HepG2 (cell line): ENCODE measurements around the gene TPH1. TPM values are rescaled to one million over a fixed set of nuclear protein-coding genes. Genes with fewer than 3 reads are reported as not detected.
A peak's percentile ranks its signal among the peaks of the same experiment; 100 is the strongest.

Experiments used
- ATF2 ChIP-seq: sonication (generic); formaldehyde crosslinking; IDR thresholded peaks from 2 replicates; pipeline ENCODE4 v1.4.0; 2020; ENCODE audit warnings: missing genetic modification reagents
- RCOR2 ChIP-seq: IDR thresholded peaks from 2 replicates; pipeline ENCODE4 v1.6.1; 2016; ENCODE audit warnings: missing biosample characterization, missing genetic modification reagents
- RFXANK ChIP-seq: IDR thresholded peaks from 2 replicates; pipeline ENCODE4 v1.6.1; 2016
- ZBTB21 ChIP-seq: sonication (generic); formaldehyde crosslinking; IDR thresholded peaks from 2 replicates; pipeline ENCODE4 v1.4.0; 2020; ENCODE audit warnings: missing genetic modification reagents
- ZNF18 ChIP-seq: sonication (generic); formaldehyde crosslinking; IDR thresholded peaks from 2 replicates; pipeline ENCODE4 v1.8.0; 2022; ENCODE audit warnings: mild to moderate bottlenecking, missing genetic modification reagents; ENCODE audit not compliant: insufficient replicate concordance
- ZNF430 ChIP-seq: sonication (generic); formaldehyde crosslinking; IDR thresholded peaks from 2 replicates; pipeline ENCODE4 v1.9.0; 2021; ENCODE audit warnings: mild to moderate bottlenecking, missing genetic modification reagents
- ZNF496 ChIP-seq: sonication (generic); formaldehyde crosslinking; IDR thresholded peaks from 2 replicates; pipeline ENCODE4 v1.8.1; 2023; ENCODE audit warnings: mild to moderate bottlenecking, moderate library complexity, missing genetic modification reagents; ENCODE audit not compliant: insufficient replicate concordance
- ZNF512B ChIP-seq: sonication (generic); formaldehyde crosslinking; IDR thresholded peaks from 2 replicates; pipeline ENCODE4 v1.5.1; 2020; ENCODE audit warnings: missing genetic modification reagents, mild to moderate bottlenecking, borderline replicate concordance
- ZNF574 ChIP-seq: sonication (generic); formaldehyde crosslinking; IDR thresholded peaks from 2 replicates; pipeline ENCODE4 v1.4.0; 2020; ENCODE audit warnings: missing genetic modification reagents
- ZNF775 ChIP-seq: sonication (generic); formaldehyde crosslinking; IDR thresholded peaks from 2 replicates; pipeline ENCODE4 v1.4.0; 2020; ENCODE audit warnings: missing genetic modification reagents, mild to moderate bottlenecking, moderate library complexity, borderline replicate concordance
- ZSCAN25 ChIP-seq: sonication (generic); formaldehyde crosslinking; IDR thresholded peaks from 2 replicates; pipeline ENCODE4 v1.8.0; 2022; ENCODE audit warnings: mild to moderate bottlenecking, missing genetic modification reagents
- ZSCAN5A ChIP-seq: sonication (generic); formaldehyde crosslinking; IDR thresholded peaks from 2 replicates; pipeline ENCODE4 v1.8.0; 2022; ENCODE audit warnings: mild to moderate bottlenecking, missing genetic modification reagents, borderline replicate concordance
- polyA plus RNA-seq, 8 experiments: library from polyadenylated mRNA; depleted of rRNA in 3 of 8; stranded (reverse) in 7 of 8; unstranded in 1 of 8; fragments of >200 nt; fragmentation: Illumina TruSeq in 4 of 8; extraction: Trizol in 4 of 8; gene quantifications; 2 replicates each; pipeline versions ENCODE4 v1.2.1 to v1.2.3, GENCODE V29; 2011 to 2016; ENCODE audit warnings: low read depth in 4 of 8, missing spikeins in 1 of 8, mixed read lengths in 1 of 8; ENCODE audit not compliant: insufficient read depth in 1 of 8
- total RNA-seq, 5 experiments: library from RNA; depleted of rRNA; stranded (reverse); fragments of >200 nt; fragmentation: Illumina TruSeq; extraction: Trizol; gene quantifications; 2 replicates each; pipeline ENCODE4 v1.2.3, GENCODE V29; 2016; ENCODE audit warnings: low read depth in 1 of 5
- TF ChIP-seq, protein P1 (sequence below): sonication (generic); formaldehyde crosslinking; IDR thresholded peaks from 2 replicates; pipeline ENCODE4 v1.8.0; 2022; ENCODE audit warnings: low read depth, missing genetic modification reagents
- TF ChIP-seq, protein P2 (sequence below): sonication (generic); formaldehyde crosslinking; IDR thresholded peaks from 2 replicates; pipeline ENCODE4 v1.5.0; 2020; ENCODE audit warnings: missing genetic modification reagents

The TPH1 gene
- total and polyA plus RNA-seq, 2 of the 13 experiments (the other 11 are each of a cell fraction or from before 2014, with no cell fraction given): 0.26 to 0.53 TPM

- TF ChIP-seq ZNF496 (no peak), ZNF775 (CRISPR knock-in tag) (no peak), ZNF574 (peak; percentile 71), ZSCAN5A (CRISPR knock-in tag) (0 out of 2 replicates have a peak, but pooled peaks have one; percentile 58), RFXANK (CRISPR knock-in tag) (0 out of 2 replicates have a peak, but pooled peaks have one; percentile 44), ZNF430 (CRISPR knock-in tag) (peak; percentile 57), ATF2 (CRISPR knock-in tag) (no peak), ZNF18 (CRISPR knock-in tag) (no peak), ZBTB21 (CRISPR knock-in tag) (no peak), ZSCAN25 (CRISPR knock-in tag) (peak; percentile 32; the same call in 1 of the 2 replicates), RCOR2 (CRISPR knock-in tag) (0 out of 2 replicates have a peak, but pooled peaks have one; percentile 29), ZNF512B (CRISPR knock-in tag) (no peak)
- TF ChIP-seq, protein P1, sequence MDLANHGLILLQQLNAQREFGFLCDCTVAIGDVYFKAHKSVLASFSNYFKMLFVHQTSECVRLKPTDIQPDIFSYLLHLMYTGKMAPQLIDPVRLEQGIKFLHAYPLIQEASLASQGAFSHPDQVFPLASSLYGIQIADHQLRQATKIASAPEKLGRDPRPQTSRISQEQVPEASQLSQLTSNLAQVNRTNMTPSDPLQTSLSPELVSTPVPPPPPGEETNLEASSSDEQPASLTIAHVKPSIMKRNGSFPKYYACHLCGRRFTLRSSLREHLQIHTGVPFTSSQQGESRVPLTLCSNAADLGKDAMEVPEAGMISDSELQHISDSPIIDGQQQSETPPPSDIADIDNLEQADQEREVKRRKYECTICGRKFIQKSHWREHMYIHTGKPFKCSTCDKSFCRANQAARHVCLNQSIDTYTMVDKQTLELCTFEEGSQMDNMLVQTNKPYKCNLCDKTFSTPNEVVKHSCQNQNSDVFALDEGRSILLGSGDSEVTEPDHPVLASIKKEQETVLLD: peak; percentile 90
- TF ChIP-seq, protein P2, sequence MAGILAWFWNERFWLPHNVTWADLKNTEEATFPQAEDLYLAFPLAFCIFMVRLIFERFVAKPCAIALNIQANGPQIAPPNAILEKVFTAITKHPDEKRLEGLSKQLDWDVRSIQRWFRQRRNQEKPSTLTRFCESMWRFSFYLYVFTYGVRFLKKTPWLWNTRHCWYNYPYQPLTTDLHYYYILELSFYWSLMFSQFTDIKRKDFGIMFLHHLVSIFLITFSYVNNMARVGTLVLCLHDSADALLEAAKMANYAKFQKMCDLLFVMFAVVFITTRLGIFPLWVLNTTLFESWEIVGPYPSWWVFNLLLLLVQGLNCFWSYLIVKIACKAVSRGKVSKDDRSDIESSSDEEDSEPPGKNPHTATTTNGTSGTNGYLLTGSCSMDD (CRISPR knock-in tag): no peak
Observed at GRCh38 chr11:18012906-18013781, 32.9 kb downstream of the TPH1 start, which contains the start of gene SERGEF (continued).
